Measurements from ENCODE around the gene PFN1.
"Not testable (repeated sequence)": the region's sequence is repeated elsewhere in the genome, so short reads cannot be mapped to it uniquely, and the experiment has no call there.

PFN1 gene

DNA sequence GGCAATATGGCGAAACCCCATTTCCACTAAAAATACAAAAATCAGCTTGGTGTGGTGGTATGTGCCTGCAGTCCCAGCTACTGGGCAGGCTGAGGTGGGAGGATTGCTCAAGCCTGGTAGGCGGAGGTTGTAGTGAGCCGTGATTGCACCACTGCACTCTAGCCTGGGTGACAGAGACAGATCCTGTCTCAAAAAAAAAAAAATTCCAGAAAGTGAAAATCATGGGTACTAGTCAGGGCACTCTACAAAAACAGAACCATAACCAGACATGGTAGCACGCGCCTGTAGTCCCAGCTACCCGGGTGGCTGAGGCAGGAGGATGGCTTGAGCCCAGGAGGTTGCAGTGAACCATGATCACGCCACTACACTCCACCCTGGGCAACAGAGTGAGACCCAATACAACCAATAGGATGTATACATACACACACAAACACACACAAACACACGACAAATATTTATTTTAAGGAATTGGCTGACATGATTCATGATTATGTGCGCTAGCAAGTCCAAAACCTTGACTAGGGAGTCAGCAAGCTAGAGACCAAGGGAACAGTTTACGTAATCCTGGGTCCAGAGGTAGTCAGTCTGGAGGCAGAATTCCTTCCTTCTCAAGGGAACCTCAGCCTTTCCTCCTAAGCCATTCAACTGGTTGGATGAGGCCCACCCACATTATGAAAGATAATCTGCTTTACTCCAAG is 27.8 kb downstream of the PFN1 start:
- DNase-seq = no peak

DNA sequence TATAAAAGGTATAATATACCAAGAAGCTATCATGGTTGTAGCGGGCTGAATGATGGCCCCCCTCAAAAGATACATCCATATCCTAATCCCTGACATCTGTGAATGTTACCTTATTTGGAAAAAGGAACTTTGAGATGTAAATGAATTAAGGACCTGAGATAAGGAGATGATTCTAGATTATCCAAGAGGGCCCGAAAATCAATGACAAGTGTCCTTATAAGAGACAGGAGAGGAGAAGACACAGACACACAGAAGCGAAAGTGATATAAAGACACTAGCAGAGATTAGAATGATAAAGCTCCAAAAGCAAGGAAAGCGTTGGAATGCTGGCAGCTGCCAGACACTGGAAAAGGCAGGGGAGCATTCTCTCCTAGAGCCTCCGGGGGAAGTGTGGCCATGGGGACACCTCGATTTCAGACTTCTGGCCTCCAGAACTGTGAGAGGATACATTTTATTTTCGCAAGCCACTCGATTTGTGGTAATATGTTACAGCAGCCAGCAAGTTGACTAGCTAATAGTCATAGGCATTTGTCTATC is 28.8 kb downstream of the PFN1 start:
- DNase-seq = no peak

DNA sequence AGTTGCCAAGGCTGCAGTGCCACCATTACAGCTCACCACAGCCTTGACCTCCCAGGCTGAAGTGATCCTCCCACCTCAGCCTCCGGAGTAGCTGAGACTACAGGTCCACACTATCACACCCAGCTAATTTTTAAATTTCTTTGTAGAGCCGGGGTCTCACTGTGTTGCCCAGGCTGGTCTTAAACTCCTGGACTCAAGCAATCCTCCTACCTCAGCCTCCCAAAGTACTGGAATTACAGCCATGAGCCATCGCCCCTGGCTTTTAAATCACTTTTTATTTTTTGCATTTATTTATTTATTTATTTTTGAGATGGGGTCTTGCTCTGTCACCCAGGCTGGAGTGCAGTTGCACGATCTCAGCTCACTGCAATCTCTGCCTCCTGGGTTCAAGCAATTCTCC is 33.8 kb downstream of the PFN1 start:
- DNase-seq = not testable (repeated sequence)

DNA sequence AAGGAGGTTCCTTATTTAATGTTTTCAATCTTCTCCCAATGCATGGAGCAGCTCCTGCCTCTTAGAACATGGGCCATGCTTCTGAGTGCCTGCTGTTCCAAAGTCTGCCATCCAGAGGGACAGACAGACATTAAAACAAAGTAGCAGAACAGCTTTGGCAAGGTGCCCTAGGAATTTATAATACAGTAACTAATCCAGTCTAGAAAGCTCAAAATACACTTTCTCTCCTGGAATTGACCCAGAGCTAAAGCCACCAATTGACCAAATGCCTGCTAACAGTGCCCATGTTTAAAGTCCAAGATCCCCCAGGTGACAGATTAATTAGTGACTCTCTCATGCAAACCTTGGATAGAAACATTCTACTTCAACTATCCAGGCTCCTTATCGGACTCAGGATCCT is 34.3 kb downstream of the PFN1 start:
- no peak for DNase-seq

DNA sequence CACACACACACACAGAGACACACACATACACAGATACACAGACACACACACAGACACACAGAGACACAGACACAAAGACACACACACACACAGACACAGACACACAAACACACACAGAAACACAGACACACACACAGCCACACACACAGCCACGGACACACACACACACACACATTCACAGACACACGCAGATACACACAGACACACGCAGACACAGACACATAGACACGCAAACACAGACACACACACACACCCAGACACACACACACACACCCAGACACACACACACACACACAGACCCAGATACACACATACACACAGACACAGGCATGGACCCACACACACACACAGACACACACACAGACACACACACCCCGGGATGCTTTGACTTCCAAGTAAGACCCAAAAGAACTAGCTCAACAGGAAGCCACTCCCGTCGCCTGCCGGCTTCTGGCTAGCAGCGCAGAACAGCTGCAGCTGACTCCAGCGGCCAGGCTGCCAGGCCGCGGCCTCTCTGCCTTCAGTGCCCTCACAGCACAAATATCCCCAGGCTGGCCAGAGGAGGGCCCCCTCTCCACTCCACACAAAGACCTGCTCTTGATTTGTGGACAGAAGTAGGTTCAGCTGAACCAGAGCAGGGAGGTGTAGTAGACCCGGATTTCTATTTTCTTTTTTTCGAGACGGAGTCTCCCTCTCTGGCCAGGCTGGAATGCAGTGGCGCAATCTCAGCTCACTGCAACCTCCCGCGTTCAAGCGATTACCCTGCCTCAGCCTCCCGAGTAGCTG is 39.4 kb downstream of the PFN1 start:
- DNase-seq = peak; percentile 58

DNA sequence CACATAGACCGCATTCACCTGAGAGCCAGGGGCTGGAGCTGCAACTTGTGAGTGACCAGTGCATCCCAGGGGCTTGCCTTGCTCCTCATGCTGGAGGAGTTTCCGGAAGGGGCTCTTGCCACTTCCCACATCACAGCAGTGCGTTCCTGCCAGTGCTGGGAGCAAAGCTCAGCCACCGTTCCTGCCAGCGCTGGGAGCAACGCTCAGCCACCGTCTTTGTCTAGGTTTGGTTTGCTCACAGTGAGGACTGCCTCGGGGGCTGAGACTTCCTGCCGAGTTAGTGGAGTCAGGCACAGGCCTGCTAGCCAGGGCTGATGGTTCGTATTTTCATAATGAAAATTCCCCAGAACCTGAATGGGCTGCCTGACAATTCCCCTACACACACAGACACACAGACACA is 40.0 kb downstream of the PFN1 start:
- no peak for DNase-seq

DNA sequence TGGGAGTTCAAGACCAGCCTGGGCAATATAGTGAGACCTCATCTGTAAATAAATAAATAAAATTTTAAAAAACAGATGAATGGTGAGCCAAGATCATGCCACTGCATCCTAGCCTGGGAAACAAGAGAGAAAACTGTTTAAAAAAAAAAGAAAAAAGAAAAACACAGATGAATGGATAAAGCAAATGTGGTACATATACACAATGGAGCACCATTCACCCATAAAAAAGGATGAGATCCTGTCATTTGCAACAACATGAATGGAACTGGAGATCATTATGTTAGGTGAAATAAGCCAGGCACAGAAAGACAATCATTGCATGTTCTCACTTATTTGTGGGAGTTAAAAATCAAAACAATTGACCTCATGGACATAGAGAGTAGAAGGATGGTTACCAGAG is 41.7 kb downstream of the PFN1 start:
- DNase-seq = not testable (repeated sequence)

DNA sequence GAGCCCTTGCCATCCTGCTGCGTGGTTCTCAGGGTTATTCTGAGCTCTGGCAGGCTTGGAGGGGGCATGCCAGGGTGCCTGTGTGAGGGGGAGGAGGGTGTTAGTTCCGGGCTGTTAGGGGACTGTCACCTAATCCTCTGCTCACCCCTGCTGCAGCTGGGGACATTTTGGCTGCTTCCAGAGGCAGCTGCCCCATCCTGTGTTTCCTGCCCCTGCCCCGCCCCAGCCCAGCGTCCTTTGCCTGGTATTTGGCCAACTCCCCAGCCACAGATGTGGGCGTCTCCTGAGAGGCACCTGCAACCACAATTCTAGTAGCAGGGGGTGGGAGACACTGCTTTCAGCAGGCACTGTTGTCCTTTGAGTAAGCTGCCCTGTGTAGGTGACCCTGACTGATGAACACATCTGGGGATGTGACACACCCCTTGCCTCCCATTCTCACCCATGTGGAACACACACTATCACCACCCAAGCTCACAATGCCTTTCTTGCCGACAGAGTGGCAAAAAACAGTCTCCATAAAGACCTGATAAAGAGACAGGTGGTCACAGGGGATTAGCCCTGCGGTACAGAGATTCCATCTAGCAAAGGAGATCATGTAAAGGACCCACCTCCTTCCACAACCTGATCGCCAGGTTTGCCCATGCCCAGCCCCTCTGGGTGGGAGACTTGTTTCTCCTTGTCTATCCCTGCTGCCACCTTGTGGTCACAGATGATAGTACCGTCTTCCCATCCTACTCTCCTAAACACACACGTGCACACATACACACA is 45.1 kb downstream of the PFN1 start, which contains the start of gene CHRNE:
Gene CHRNE (minus strand): TSS at position 48 of the 768 bp plus-strand sequence. CDS start 35 bp downstream, at position 13.
- DNase-seq = peak; percentile 32

DNA sequence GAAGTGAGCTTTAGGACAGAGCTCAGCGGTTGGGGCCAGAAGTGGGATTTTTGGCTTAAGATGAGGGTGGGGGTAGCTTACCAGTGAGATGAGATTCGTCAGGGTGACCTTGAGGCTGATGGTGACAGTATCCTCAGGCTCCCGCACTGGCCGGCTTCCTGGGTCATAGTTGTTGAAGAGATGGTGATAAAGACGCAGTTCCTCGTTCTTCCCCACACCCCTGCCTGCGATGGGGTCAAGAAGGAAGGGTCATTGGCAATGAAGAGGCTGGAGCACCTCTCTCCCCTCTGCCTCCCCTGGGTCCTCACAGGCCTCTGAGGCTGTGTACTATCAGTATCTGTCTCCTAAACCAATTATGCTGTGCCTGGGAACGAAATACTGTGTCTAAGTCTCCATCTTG is 45.8 kb downstream of the PFN1 start:
- no peak for DNase-seq

DNA sequence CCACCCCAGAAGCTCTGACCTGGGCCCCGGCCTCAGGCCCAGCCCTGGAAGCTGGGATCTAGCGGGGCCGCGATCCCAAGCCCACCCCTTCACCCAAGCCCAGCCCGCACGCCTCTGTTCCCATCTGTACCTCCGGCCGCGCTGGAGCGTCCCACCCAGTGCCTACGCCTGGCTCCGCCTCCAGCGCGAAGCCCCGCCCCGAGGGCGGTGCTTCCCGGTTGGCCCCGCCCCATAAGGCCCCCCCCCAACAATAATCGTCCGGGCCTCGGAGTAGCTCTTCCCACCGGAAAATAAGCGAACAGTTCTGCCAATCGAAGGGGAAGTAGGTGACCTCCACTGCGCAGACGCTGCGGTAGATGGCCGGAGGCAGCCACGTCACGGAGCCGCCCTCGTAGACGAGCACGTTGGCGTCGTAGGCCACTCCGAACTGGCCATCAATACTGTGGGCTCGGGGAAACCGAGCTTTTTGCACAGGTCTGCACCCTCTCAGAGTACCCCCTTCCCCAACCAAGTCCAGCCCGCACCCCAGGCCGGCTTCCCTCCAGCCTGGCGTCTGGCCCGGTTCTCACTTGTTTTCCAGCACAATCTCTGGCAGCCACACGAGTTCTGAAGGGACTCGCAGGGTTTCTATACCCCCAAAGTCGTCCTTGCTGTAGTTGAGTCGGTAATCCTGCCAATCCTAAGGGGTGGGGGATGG is 46.5 kb downstream of the PFN1 start:
- no peak for DNase-seq

DNA sequence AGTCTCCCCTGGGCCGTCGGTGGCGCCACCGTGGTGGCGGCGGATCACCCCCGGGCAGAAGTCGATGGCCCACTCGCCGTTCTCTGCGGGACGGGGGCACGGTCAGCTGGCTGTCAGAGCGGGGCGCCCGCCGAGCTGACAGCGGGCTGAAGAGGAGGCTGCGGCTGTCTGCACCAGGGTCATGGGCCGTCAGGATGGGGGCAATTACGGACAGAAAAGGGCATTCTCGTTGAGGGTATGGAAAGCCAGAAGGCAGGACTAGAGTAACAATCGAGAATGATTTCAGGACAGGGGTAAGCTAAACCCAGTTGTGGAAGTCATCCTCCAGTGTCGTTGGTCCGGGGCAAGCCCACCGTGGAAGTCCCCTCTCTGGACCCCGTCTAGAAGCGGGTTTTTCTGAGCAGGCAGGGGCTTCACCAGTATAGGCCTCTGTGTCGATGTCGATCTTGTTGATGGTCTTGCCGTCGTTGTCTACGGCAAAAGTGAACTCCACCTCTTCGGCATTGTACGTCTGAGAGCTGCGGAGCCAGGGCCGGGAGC is 47.2 kb downstream of the PFN1 start:
- DNase-seq = no peak

DNA sequence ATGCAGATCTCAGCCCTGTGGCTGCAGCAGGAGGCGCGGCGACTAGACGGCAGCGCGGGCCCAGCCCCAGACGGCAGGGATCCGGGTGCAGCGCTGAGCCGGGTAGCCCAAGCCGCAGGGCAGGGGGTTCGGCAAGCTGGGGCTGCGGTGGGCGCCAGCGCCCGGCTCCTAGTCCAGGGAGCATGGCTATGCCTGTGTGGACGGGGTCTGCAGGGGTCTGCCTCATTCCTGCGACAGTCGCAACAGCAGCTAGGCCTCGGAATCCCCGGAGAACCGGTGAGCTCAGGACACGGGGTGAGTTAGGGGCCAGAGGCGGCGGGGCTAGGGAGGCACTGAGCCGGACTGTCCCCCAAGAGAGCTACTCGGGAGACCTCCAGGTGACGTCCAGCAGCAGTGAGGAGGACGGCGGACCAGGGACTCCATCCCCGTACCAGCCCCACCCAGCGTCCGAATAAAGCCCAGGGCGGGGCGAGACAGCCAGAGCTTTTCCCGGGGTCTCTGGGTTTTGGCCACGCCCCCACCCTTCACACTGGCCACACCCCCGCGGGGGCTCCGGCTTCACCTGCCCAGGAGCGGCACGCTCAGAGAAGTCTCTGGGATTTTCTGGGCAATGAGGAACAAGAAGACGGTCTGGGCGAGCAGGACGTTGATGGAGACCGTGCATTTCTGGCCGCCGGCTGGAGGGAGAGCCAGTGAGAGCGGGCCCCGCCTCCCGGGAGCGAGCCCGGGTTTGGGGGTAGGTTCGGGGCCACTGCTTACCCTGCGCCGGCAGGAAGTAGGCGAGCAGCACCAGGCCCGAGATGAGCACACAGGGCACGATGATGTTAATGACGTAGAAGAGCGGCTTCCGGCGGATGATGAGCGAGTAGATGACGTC is 47.9 kb downstream of the PFN1 start:
- no peak for DNase-seq

DNA sequence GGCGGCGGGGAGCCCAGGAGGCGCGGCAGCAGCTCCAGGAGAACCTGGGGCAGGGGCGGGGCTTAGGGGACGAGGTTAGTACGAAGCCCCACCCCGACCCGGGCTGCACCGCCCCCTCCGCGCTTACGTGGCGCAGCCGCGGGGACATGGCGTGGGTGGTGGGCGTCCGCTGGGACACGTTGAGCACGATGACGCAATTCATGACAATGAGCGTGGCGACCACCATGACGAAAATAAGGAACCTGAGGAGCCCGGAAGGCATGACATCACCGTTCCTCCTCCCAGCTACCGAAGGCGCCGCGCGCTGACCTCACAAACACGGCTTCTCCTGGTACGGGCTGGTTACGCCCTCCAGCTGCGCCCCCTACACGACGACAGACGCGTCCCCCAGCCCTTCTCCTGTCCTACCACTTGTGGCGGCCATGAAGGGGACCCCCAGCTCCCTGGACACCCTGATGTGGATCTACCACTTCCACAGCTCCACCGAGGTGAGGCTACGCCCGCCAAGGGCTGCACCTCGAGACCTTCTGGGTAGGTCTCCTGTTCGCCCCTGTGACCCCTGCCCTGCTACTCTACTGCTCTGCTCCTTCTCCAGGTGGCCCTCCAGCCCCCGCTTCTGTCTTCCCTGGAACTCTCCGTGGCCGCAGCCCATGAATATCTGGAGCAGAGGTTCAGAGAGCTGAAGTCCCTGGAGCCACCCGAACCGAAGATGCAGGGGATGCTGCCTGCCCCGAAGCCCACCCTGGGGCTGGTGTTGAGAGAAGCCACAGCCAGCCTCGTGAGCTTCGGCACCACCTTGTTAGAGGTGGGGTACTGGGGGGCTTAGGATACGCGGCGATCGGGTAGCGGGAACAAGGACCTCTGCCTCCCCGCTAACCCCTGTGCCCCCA is 48.7 kb downstream of the PFN1 start, which contains the start of gene C17orf107:
Gene C17orf107 (plus strand): TSS at position 196 of the 890 bp plus-strand sequence. CDS start 227 bp downstream, at position 423.
- DNase-seq = peak; percentile 33

DNA sequence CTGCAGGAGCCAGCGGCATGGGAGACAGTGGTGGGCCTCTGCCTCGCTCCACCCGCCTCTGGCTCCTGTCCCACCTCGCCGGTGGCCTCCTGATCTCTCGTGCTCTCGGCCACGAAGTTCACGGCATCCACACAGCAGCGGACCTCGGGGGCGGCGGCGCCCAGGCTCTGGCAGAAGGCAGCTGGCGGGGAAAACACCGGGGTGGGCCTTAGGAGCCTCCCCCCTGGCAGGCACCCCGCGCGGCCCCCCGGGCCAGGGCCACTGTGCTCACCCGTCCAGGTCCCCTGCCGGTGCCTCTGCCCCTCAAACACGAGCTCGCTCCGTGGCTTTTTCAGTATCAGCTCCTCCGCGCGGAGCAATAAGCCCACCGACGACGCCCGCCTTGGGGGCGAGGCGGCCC is 49.4 kb downstream of the PFN1 start:
- DNase-seq = no peak

DNA sequence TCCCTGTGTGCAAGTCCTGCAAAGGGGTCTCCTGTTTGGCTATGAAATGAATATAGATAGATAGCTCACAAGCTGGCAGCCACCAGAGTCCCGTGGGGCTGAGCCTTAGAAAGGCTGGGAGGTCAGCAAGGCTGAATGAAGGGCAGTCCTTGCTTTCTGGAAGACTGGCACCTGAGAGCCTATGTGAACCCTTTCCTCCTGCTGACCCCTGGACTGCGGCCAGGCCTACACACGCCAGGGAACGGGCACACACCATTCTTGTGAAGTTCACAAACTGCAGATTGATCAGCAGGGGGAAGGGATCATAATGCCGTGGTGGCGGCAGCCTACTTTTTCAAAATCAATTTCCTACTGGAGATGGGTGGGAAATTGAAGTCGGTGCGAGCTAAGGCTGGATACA is 50.0 kb downstream of the PFN1 start:
- DNase-seq = no peak

DNA sequence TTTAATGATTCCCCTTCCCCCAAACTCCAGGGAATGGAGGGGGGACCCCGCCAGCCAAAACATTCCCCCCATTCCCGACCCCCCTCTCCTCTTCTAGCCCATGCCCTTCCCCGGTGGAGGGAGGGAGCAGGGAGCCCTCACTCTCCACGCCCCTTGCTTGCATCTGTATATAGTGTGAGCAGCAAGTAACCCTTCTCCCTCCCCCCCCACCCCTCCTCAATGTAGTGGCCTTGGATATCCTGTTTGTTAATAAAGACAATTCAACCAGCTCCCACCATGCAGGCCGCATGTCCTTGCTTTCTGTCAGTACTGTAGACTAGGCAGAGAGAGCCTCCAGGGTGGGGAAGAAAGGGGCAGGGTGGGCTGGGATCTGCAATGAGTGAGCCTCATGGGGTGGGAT is 50.5 kb downstream of the PFN1 start:
- no peak for DNase-seq

DNA sequence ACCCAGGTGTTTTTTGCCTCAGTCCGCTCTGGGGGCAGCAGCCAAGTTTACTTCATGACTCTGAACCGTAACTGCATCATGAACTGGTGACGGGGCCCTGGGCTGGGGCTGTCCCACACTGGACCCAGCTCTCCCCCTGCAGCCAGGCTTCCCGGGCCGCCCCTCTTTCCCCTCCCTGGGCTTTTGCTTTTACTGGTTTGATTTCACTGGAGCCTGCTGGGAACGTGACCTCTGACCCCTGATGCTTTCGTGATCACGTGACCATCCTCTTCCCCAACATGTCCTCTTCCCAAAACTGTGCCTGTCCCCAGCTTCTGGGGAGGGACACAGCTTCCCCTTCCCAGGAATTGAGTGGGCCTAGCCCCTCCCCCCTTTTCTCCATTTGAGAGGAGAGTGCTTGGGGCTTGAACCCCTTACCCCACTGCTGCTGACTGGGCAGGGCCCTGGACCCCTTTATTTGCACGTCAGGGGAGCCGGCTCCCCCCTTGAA is 51.1 kb downstream of the PFN1 start:
- DNase-seq = no peak

DNA sequence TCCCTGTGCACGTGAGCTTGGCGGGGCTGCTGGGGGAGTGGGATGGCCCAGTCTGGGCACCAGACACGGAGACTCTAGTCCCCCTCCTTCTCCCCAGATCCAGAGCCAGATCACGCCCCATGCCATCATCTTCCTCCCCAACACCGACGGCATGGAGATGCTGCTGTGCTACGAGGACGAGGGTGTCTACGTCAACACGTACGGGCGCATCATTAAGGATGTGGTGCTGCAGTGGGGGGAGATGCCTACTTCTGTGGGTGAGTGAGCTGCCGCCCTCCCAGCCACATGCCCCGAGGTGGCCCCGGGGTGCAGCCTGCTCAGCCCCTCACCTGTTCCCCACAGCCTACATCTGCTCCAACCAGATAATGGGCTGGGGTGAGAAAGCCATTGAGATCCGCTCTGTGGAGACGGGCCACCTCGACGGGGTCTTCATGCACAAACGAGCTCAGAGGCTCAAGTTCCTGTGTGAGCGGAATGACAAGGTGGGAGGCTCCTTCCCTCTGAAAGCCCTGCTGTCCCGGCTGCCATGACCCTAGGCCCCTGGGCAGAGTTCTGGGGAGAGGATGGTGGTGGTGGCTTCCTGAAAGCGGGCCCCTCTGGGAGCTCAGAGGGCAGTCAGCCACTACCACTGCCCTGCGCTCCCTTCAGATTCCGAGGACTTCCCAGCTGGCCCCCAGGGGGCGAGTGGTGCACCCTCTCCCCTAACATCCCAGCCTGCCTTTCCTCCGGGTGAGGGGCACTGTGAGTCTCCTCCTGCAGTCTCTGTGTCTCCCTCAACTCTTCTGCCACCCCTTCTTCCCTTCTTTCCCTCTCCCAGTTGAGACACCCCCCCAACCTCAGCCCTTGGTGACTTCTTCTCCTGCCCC is 51.8 kb downstream of the PFN1 start:
- no peak for DNase-seq

All from NCI-H2029 (cell line).